Breast epithelium (tissue), 4 donors: ENCODE measurements around the gene ZNF74. TPM values are rescaled to one million over a fixed set of nuclear protein-coding genes. Genes with fewer than 3 reads are reported as not detected.

Experiments
- DNase-seq, 2 donors: peaks; one replicate each; pipeline ENCODE4 v3.0.0-alpha.2; 2019; ENCODE audit warnings: low spot score in 2 of 2
- H3K27ac ChIP-seq, 2 donors: fragments of 200-600 bp; sonication (generic) in 1 of 2; one replicate each; pipeline ENCODE4 v1.5.1; 2016 to 2019; ENCODE audit warnings: mild to moderate bottlenecking in 1 of 2
- H3K27me3 ChIP-seq, 2 donors: fragments of 200-600 bp; sonication (generic) in 1 of 2; one replicate each; pipeline versions ENCODE4 v1.5.1 to v1.6.0; 2017 to 2019; ENCODE audit warnings: control low read depth in 1 of 2, mild to moderate bottlenecking in 1 of 2
- H3K36me3 ChIP-seq: fragments of 200-600 bp; one replicate; pipeline ENCODE4 v1.5.1; 2019
- H3K4me1 ChIP-seq, 2 donors: fragments of 200-600 bp; sonication (generic); one replicate each; pipeline ENCODE4 v1.5.1; 2016 to 2019; ENCODE audit warnings: control low read depth in 1 of 2
- H3K4me3 ChIP-seq, 3 donors: fragments of 200-600 bp; sonication (generic); 1 replicate in 2 of 3; 2 replicates in 1 of 3; pipeline ENCODE4 v1.5.1; 2016 to 2019; ENCODE audit warnings: mild to moderate bottlenecking in 3 of 3, moderate library complexity in 2 of 3
- H3K9me3 ChIP-seq, 2 donors: fragments of 200-600 bp; sonication (generic) in 1 of 2; one replicate each; pipeline ENCODE4 v1.5.1; 2016 to 2019; ENCODE audit warnings: control low read depth in 1 of 2
- POLR2A ChIP-seq: fragments of 450-650 bp; IDR thresholded peaks from one replicate; pipeline ENCODE4 v1.6.1; 2016; ENCODE audit warnings: antibody characterized with exemption, mild to moderate bottlenecking, moderate library complexity
- POLR2AphosphoS5 ChIP-seq, 3 donors: sonication (generic); formaldehyde crosslinking; IDR thresholded peaks; one replicate each; pipeline ENCODE4 v1.6.1; 2017; ENCODE audit warnings: antibody characterized with exemption in 3 of 3
- intact Hi-C: fragments of 100-400 bp; cut with DNase I; formaldehyde crosslinking; loops from one replicate; pipeline ENCODE4 v1.15.1; 2023; ENCODE audit warnings: low total_unique reads
- total RNA-seq, 3 donors: library from RNA; depleted of rRNA; stranded (reverse); fragments of >200 nt; gene quantifications; one replicate each; pipeline ENCODE4 v1.1.0, GENCODE V29; 2016
- TF ChIP-seq, protein P1 (sequence below), 3 donors: fragments of 450-650 bp; IDR thresholded peaks; one replicate each; pipeline ENCODE4 v1.5.1; 2016 to 2017; ENCODE audit warnings: antibody characterized with exemption in 3 of 3, mild to moderate bottlenecking in 3 of 3, moderate library complexity in 3 of 3

The ZNF74 gene
- total RNA-seq, 3 donors from 2014 or later: 4.8 to 11.5 (median 10.0) TPM

DNA sequence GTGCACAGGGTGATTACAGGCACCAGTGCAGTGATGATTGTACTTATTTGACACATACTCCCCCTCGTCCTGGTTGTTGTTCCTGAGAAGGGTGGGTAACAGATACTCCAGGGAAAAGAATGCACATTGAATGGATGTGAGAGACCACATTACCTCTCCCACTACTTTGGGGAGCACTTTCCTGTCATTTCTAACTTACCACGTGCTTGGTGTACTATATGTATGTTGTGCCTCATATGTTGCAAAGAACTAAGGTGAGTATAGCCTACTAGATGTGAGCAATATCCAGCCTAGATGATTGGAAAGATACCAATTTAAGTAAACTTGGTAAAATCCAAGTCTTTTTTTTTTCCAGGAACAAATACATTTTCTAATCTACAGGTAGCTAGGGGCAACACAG, 58.0 kb downstream of the ZNF74 start:
- intact Hi-C loops: no loop called here
- no peaks in the 10 kb centered on the region for H3K4me1 ChIP-seq
- TF ChIP-seq, protein P1, sequence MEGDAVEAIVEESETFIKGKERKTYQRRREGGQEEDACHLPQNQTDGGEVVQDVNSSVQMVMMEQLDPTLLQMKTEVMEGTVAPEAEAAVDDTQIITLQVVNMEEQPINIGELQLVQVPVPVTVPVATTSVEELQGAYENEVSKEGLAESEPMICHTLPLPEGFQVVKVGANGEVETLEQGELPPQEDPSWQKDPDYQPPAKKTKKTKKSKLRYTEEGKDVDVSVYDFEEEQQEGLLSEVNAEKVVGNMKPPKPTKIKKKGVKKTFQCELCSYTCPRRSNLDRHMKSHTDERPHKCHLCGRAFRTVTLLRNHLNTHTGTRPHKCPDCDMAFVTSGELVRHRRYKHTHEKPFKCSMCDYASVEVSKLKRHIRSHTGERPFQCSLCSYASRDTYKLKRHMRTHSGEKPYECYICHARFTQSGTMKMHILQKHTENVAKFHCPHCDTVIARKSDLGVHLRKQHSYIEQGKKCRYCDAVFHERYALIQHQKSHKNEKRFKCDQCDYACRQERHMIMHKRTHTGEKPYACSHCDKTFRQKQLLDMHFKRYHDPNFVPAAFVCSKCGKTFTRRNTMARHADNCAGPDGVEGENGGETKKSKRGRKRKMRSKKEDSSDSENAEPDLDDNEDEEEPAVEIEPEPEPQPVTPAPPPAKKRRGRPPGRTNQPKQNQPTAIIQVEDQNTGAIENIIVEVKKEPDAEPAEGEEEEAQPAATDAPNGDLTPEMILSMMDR (IDR thresholded peaks at IDR 0.05): no peak
- TF ChIP-seq POLR2AphosphoS5 (IDR thresholded peaks at IDR 0.05) (no peak), POLR2A (no peak)
- no peak overlapping the region for H3K4me3 ChIP-seq
- H3K9me3 ChIP-seq: no peaks in the 10 kb centered on the region
- H3K36me3 ChIP-seq: no peaks in the 10 kb centered on the region
- no peak for DNase-seq
- no peaks in the 10 kb centered on the region for H3K27me3 ChIP-seq
- no peak overlapping the region for H3K27ac ChIP-seq

DNA sequence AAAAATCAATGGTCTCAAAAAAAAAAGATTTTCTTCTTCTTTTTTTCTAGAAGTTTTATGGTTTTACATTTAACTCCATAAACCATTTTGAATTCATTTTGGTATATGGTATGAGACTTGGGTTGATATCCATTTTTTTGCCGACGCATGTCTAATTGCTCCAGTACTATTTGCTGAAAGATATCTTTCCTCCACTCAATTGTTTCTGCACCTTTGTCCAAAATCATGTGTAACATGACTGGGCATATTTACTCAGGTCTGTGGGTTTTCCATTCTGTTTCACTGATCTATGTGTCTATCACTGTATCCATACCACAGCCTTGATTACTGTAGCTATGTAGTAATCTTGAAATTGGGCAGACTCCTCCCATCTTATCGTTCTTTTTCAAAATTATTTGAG, 59.3 kb downstream of the ZNF74 start:
- H3K4me1 ChIP-seq: no peaks in the 10 kb centered on the region
- intact Hi-C loops: no loop called here
- no peaks in the 10 kb centered on the region for H3K36me3 ChIP-seq
- no peak for DNase-seq
- H3K9me3 ChIP-seq: no peaks in the 10 kb centered on the region
- H3K4me3 ChIP-seq: no peak overlapping the region
- H3K27me3 ChIP-seq: no peaks in the 10 kb centered on the region
- TF ChIP-seq, protein P1 (IDR thresholded peaks at IDR 0.05): no peak
- TF ChIP-seq POLR2AphosphoS5 (IDR thresholded peaks at IDR 0.05) (no peak), POLR2A (no peak)
- H3K27ac ChIP-seq: no peak overlapping the region

DNA sequence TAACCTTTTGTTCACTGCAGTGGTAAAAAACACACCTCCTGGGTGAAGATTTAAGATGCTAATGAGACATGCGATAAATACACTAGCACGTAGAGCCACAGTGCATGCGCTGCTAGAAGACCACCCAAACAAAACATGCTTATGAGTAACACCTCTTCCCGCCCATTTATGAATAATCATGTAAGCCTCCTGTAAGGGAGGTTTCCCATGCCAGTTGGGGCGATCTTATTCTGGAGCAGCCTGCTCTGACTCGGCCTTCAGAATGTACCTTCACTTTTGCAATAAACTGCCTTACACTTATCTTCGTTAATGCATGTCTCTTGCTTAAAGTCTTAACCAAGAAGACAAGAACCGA, 61.7 kb downstream of the ZNF74 start:
- Histone ChIP-seq H3K9me3 (no peaks in the 10 kb centered on the region), H3K27me3 (no peaks in the 10 kb centered on the region), H3K27ac (no peak overlapping the region), H3K36me3 (no peaks in the 10 kb centered on the region), H3K4me3 (no peak overlapping the region), H3K4me1 (no peaks in the 10 kb centered on the region)
- intact Hi-C loops: no loop called here
- TF ChIP-seq POLR2A (no peak), POLR2AphosphoS5 (IDR thresholded peaks at IDR 0.05) (no peak)
- TF ChIP-seq, protein P1 (IDR thresholded peaks at IDR 0.05): no peak
- DNase-seq: no peak

DNA sequence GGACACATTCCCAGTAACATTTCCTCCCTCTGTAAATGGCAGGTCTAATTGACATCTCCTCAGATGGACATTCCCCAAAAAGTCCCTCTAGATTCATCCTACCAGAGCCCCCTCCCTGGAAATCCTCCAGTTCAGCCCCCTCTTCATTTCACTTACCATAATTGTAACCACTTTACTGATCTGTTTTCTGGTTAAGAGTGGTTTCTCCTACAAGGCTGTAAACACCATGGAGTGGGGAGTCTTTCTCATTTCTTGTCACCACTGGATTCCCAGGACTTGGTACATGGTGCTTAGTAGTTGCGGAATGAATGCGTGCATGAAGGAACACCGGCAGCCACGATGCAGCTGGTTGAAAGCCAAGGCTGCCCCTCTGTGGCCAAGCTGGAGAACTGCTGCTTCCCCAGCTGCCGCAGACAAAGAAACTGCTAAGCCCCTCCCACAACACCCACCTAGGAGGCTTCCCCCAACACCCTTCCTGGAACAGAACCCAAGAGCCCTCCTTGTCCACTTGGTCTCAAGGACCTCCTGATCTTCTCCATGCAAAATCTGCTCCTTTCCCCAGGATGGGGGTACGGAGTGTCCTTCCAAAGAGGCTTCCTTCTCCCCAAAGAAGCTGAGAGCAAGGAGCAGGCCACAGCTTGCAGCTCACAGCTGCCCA, 62.2 kb downstream of the ZNF74 start:
- Histone ChIP-seq H3K27ac (no peak overlapping the region), H3K4me1 (no peaks in the 10 kb centered on the region), H3K27me3 (no peaks in the 10 kb centered on the region), H3K36me3 (no peaks in the 10 kb centered on the region), H3K9me3 (no peaks in the 10 kb centered on the region), H3K4me3 (no peak overlapping the region)
- DNase-seq: peak in 1 of 2 donors; percentile 66
- intact Hi-C loops: no loop called here
- TF ChIP-seq, protein P1 (IDR thresholded peaks at IDR 0.05): peak; percentile 56 to 88 (median 87)
- TF ChIP-seq POLR2A: no peak
- no peak for TF ChIP-seq POLR2AphosphoS5 (IDR thresholded peaks at IDR 0.05)

DNA sequence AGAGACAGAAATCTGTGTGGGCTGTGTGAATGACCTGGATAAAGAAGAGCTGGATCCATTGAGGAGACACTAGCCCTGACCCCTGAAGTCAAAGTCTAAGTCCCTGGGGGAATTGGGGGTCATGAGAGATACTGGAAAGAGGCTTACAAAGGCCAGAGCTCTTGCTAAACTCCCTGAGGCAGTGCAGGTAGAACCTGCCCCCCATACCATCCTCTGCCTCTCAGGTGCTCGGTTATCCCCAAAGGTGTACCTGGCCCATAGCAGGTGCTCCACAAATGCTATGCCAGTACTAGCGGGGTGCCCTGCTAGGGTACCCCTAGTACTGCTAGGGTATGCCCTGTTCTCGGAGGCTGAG, 62.7 kb downstream of the ZNF74 start:
- no peaks in the 10 kb centered on the region for H3K4me1 ChIP-seq
- TF ChIP-seq, protein P1 (IDR thresholded peaks at IDR 0.05): no peak
- TF ChIP-seq POLR2A (no peak), POLR2AphosphoS5 (IDR thresholded peaks at IDR 0.05) (no peak)
- H3K27me3 ChIP-seq: no peaks in the 10 kb centered on the region
- intact Hi-C loops: no loop called here
- no peaks in the 10 kb centered on the region for H3K36me3 ChIP-seq
- H3K27ac ChIP-seq: no peak overlapping the region
- no peak for DNase-seq
- no peak overlapping the region for H3K4me3 ChIP-seq
- H3K9me3 ChIP-seq: no peaks in the 10 kb centered on the region
